NCI-H345 (cell line): ENCODE measurements around the gene HOXD8.

Experiments
- DNase-seq: peaks from one replicate; lab custom pipeline; 2025; lab: John Stamatoyannopoulos, UW

HOXD8 gene

GRCh38 chr2:176117162-176117822 lies 12.2 kb upstream of the HOXD8 start:
- DNase-seq: no peak

- DNase-seq: no peak
Observed at GRCh38 chr2:176117823-176118371, 11.6 kb upstream of the HOXD8 start.

- DNase-seq: no peak
Observed at GRCh38 chr2:176118601-176119339, 10.7 kb upstream of the HOXD8 start.

- no peak for DNase-seq
Observed at GRCh38 chr2:176120364-176121189, 8.9 kb upstream of the HOXD8 start.

- DNase-seq: no peak
Observed at GRCh38 chr2:176121190-176122051, 8.1 kb upstream of the HOXD8 start.

- DNase-seq: peak; percentile 57
Observed at GRCh38 chr2:176122052-176122682, 7.3 kb upstream of the HOXD8 start.

- DNase-seq: peak; percentile 67
Observed at GRCh38 chr2:176122683-176123410, 6.7 kb upstream of the HOXD8 start, which contains the start of gene HOXD9. HOXD9 (plus strand) TSS chr2:176122719; CDS start chr2:176122769, 50 bp downstream.

- DNase-seq: no peak
Observed at GRCh38 chr2:176123411-176124109, 5.9 kb upstream of the HOXD8 start.

- DNase-seq: no peak
Observed at GRCh38 chr2:176124110-176124946, 5.2 kb upstream of the HOXD8 start.

GRCh38 chr2:176124947-176125771 lies 4.3 kb upstream of the HOXD8 start:
- DNase-seq: no peak

- no peak for DNase-seq
Observed at GRCh38 chr2:176125772-176126054, 3.8 kb upstream of the HOXD8 start.

GRCh38 chr2:176126929-176127773 lies 2.4 kb upstream of the HOXD8 start:
- DNase-seq: peak; percentile 73

- DNase-seq: no peak
Observed at GRCh38 chr2:176127774-176128072, 1.8 kb upstream of the HOXD8 start.

GRCh38 chr2:176128172-176128981 lies 1.1 kb upstream of the HOXD8 start:
- DNase-seq: peak; percentile 50

GRCh38 chr2:176129813-176130146 lies 275 bp downstream of the HOXD8 start:
- peak; percentile 78 for DNase-seq

GRCh38 chr2:176130147-176130956 lies 847 bp downstream of the HOXD8 start:
- DNase-seq: peak; percentile 76
